Keratinocyte (primary cell): ENCODE measurements around the gene RDH16. TPM values are rescaled to one million over a fixed set of nuclear protein-coding genes. Genes with fewer than 3 reads are reported as not detected.

Experiments
- DNase-seq: peaks from one replicate; pipeline ENCODE4 v3.0.0-alpha.2; 2011; ENCODE audit warnings: low read depth, missing footprints, low spot score
- FAIRE-seq: peaks from 2 replicates; lab custom pipeline; 2011; peaks lifted over from hg19 to GRCh38; lab: Jason Lieb, UNC
- H2AFZ ChIP-seq: 2 replicates; pipeline ENCODE4 v1.6.0; 2012; ENCODE audit warnings: low read length, control low read depth, inconsistent platforms; ENCODE audit not compliant: control insufficient read depth
- H3K27ac ChIP-seq: 2 replicates; pipeline ENCODE4 v1.5.1; 2011; ENCODE audit warnings: low read length; ENCODE audit not compliant: control insufficient read depth, insufficient read depth
- H3K27me3 ChIP-seq: 3 replicates; pipeline ENCODE4 v1.6.0; 2011; ENCODE audit warnings: low read length; ENCODE audit not compliant: control insufficient read depth, insufficient read depth; ENCODE audit errors: extremely low read depth
- H3K36me3 ChIP-seq, 2 experiments: 2 replicates in 1 of 2; 3 replicates in 1 of 2; pipeline ENCODE4 v1.5.1; 2011; ENCODE audit warnings: low read length in 2 of 2, mild to moderate bottlenecking in 1 of 2; ENCODE audit not compliant: control insufficient read depth in 2 of 2, insufficient read depth in 2 of 2; ENCODE audit errors: extremely low read depth in 1 of 2
- H3K4me1 ChIP-seq: 3 replicates; pipeline ENCODE4 v1.5.1; 2011; ENCODE audit warnings: low read length; ENCODE audit not compliant: control insufficient read depth, insufficient read depth; ENCODE audit errors: extremely low read depth
- H3K4me2 ChIP-seq: 3 replicates; pipeline ENCODE4 v1.6.0; 2011; ENCODE audit warnings: low read depth, low read length; ENCODE audit not compliant: control insufficient read depth, insufficient read depth; ENCODE audit errors: extremely low read depth
- H3K4me3 ChIP-seq, 3 experiments: fragments of 200-600 bp in 1 of 3; sonication (generic) in 1 of 3; 2 replicates in 2 of 3; 3 replicates in 1 of 3; pipeline ENCODE4 v1.5.1; 2011 to 2016; ENCODE audit warnings: low read length in 3 of 3, mild to moderate bottlenecking in 3 of 3, control low read depth in 2 of 3, inconsistent platforms in 1 of 3, low read depth in 1 of 3, mixed read lengths in 1 of 3, mixed run types in 1 of 3, moderate library complexity in 1 of 3; ENCODE audit not compliant: control insufficient read depth in 2 of 3, insufficient read depth in 2 of 3; ENCODE audit errors: extremely low read depth in 1 of 3
- H3K79me2 ChIP-seq: 2 replicates; pipeline ENCODE4 v1.6.0; 2012; ENCODE audit warnings: low read length; ENCODE audit not compliant: control insufficient read depth, insufficient read depth
- H3K9ac ChIP-seq: 3 replicates; pipeline ENCODE4 v1.6.0; 2011; ENCODE audit warnings: low read length; ENCODE audit not compliant: control insufficient read depth, insufficient read depth; ENCODE audit errors: extremely low read depth
- H3K9me1 ChIP-seq: 3 replicates; pipeline ENCODE4 v1.6.0; 2011; ENCODE audit warnings: low read length; ENCODE audit not compliant: control insufficient read depth, insufficient read depth; ENCODE audit errors: extremely low read depth
- H3K9me3 ChIP-seq: 2 replicates; pipeline ENCODE4 v1.5.1; 2012; ENCODE audit warnings: low read depth, low read length; ENCODE audit not compliant: control insufficient read depth
- H4K20me1 ChIP-seq: 3 replicates; pipeline ENCODE4 v1.6.0; 2011; ENCODE audit warnings: low read length; ENCODE audit not compliant: control insufficient read depth, insufficient read depth; ENCODE audit errors: extremely low read depth
- EZH2 ChIP-seq: IDR thresholded peaks from one replicate; pipeline ENCODE4 v1.6.1; 2012; ENCODE audit warnings: inconsistent platforms, mild to moderate bottlenecking, low read length, moderate library complexity
- dilution Hi-C: fragments of 300-500 bp; cut with MboI; formaldehyde crosslinking; loops from one replicate; pipeline ENCODE4 v1.7.0; 2020; ENCODE audit warnings: low sequenced_read_pairs; ENCODE audit not compliant: extremely low pct_ligation_motif_present
- polyA plus RNA-seq, 5 experiments: library from polyadenylated mRNA; depleted of rRNA in 3 of 5; stranded (reverse) in 3 of 5; stranded (forward) in 1 of 5; unstranded in 1 of 5; fragments of >200 nt; gene quantifications; 1 replicate in 1 of 5; 2 replicates in 3 of 5; 3 replicates in 1 of 5; pipeline versions ENCODE4 v1.2.1 to v1.2.3, GENCODE V29; 2011 to 2012; ENCODE audit warnings: missing spikeins in 2 of 5, low read depth in 1 of 5, low replicate concordance in 1 of 5
- TF ChIP-seq, protein P1 (sequence below), 3 experiments: IDR thresholded peaks in 1 of 3; conservative IDR thresholded peaks in 1 of 3; optimal IDR thresholded peaks in 1 of 3; 2 replicates in 2 of 3; 3 replicates in 1 of 3; pipeline versions ENCODE3 to v1.5.1; 2011; ENCODE audit warnings: low read length in 3 of 3, mild to moderate bottlenecking in 3 of 3, moderate library complexity in 2 of 3, control low read depth in 1 of 3, inconsistent platforms in 1 of 3; ENCODE audit not compliant: insufficient read depth in 2 of 3; ENCODE audit errors: extremely low read depth in 1 of 3

RDH16 gene
- polyA plus RNA-seq, 1 donor (not counting 4 experiments of a cell fraction or from before 2014, with no cell fraction given), result 0.21 TPM

DNA sequence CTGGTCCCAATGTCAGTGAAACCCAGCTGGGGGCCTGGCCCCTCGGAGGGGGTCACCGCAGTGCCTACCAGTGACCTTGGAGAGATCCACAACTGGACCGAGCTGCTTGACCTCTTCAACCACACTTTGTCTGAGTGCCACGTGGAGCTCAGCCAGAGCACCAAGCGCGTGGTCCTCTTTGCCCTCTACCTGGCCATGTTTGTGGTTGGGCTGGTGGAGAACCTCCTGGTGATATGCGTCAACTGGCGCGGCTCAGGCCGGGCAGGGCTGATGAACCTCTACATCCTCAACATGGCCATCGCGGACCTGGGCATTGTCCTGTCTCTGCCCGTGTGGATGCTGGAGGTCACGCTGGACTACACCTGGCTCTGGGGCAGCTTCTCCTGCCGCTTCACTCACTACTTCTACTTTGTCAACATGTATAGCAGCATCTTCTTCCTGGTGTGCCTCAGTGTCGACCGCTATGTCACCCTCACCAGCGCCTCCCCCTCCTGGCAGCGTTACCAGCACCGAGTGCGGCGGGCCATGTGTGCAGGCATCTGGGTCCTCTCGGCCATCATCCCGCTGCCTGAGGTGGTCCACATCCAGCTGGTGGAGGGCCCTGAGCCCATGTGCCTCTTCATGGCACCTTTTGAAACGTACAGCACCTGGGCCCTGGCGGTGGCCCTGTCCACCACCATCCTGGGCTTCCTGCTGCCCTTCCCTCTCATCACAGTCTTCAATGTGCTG lies 38.0 kb upstream of the RDH16 start:
- H3K4me2 ChIP-seq, result no peak overlapping the region
- no peak for DNase-seq
- H3K9me1 ChIP-seq, result peaks cover 3% of the 10 kb centered on the region
- TF ChIP-seq, protein P1, sequence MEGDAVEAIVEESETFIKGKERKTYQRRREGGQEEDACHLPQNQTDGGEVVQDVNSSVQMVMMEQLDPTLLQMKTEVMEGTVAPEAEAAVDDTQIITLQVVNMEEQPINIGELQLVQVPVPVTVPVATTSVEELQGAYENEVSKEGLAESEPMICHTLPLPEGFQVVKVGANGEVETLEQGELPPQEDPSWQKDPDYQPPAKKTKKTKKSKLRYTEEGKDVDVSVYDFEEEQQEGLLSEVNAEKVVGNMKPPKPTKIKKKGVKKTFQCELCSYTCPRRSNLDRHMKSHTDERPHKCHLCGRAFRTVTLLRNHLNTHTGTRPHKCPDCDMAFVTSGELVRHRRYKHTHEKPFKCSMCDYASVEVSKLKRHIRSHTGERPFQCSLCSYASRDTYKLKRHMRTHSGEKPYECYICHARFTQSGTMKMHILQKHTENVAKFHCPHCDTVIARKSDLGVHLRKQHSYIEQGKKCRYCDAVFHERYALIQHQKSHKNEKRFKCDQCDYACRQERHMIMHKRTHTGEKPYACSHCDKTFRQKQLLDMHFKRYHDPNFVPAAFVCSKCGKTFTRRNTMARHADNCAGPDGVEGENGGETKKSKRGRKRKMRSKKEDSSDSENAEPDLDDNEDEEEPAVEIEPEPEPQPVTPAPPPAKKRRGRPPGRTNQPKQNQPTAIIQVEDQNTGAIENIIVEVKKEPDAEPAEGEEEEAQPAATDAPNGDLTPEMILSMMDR (optimal IDR thresholded peaks at IDR 0.05 in 1 of 3, IDR thresholded peaks at IDR 0.05 in 1 of 3, conservative IDR thresholded peaks at IDR 0.05 in 1 of 3; ENCODE audit: extremely low read depth in 1 of 3, insufficient read depth in 2 of 3, low read length in 3 of 3), result no peak
- TF ChIP-seq EZH2, result no peak
- H2AFZ ChIP-seq, result no peak overlapping the region
- dilution Hi-C loops, result no loop called here
- peaks cover 6% of the 10 kb centered on the region for H3K4me1 ChIP-seq
- H3K27ac ChIP-seq, result no peak overlapping the region
- no peaks in the 10 kb centered on the region for H4K20me1 ChIP-seq
- no peaks in the 10 kb centered on the region for H3K9me3 ChIP-seq
- no peaks in the 10 kb centered on the region for H3K27me3 ChIP-seq
- H3K9ac ChIP-seq, result no peak overlapping the region
- no peak overlapping the region for H3K4me3 ChIP-seq
- H3K36me3 ChIP-seq, result peaks cover 1% of the 10 kb centered on the region in 2 experiments
- H3K79me2 ChIP-seq, result peaks cover 3% of the 10 kb centered on the region
- no peak for FAIRE-seq

- DNase-seq, result no peak
Observed at GRCh38 chr12:56994231-56994746, 36.9 kb upstream of the RDH16 start.

More at GRCh38 chr12:56994231-56994746, 36.9 kb upstream of the RDH16 start:
- dilution Hi-C loops, result no loop called here
- Histone ChIP-seq H2AFZ (no peak overlapping the region), H3K9me1 (peaks cover 3% of the 10 kb centered on the region), H3K4me1 (peaks cover 6% of the 10 kb centered on the region), H3K27me3 (no peaks in the 10 kb centered on the region), H3K79me2 (no peaks in the 10 kb centered on the region), H4K20me1 (no peaks in the 10 kb centered on the region), H3K4me2 (no peak overlapping the region), H3K4me3 (no peak overlapping the region), H3K27ac (no peak overlapping the region), H3K36me3 (peaks cover 0 to 1% of the 10 kb centered on the region in 2 experiments), H3K9me3 (no peaks in the 10 kb centered on the region), H3K9ac (no peak overlapping the region)
- FAIRE-seq, result no peak
- TF ChIP-seq, protein P1 (optimal IDR thresholded peaks at IDR 0.05 in 1 of 3, IDR thresholded peaks at IDR 0.05 in 1 of 3, conservative IDR thresholded peaks at IDR 0.05 in 1 of 3; ENCODE audit: extremely low read depth in 1 of 3, insufficient read depth in 2 of 3, low read length in 3 of 3), result no peak
- TF ChIP-seq EZH2, result no peak
